Ovary (tissue), 9 donors: ENCODE results near the gene FGFR1OP2. TPM values are rescaled to one million over a fixed set of nuclear protein-coding genes. Genes with fewer than 3 reads are reported as not detected.
"Not testable (repeated sequence)": the region's sequence is repeated elsewhere in the genome, so short reads cannot be mapped to it uniquely, and the experiment has no call there.

ENCODE experiments used
- DNase-seq, 5 donors: peaks; one replicate each; pipeline ENCODE4 v3.0.0-alpha.2; 2019 to 2020
- H3K27ac ChIP-seq, 2 donors: fragments of 200-600 bp; one replicate each; pipeline versions ENCODE4 v1.5.1 to v1.8.0; 2019 to 2022
- H3K27me3 ChIP-seq: fragments of 200-600 bp; one replicate; pipeline ENCODE4 v1.8.0; 2022
- H3K36me3 ChIP-seq: fragments of 200-600 bp; sonication (generic); one replicate; pipeline ENCODE4 v1.5.1; 2019
- H3K4me1 ChIP-seq: one replicate; pipeline ENCODE4 v1.8.1; 2013; ENCODE audit warnings: mild to moderate bottlenecking, moderate library complexity; ENCODE audit not compliant: insufficient read depth
- H3K4me3 ChIP-seq: fragments of 200-600 bp; sonication (generic); one replicate; pipeline ENCODE4 v1.5.1; 2017
- H3K9me3 ChIP-seq, 2 donors: fragments of 200-600 bp in 1 of 2; sonication (generic) in 1 of 2; one replicate each; pipeline versions ENCODE4 v1.5.1 to v1.8.1; 2013 to 2019; ENCODE audit warnings: mild to moderate bottlenecking in 1 of 2, moderate library complexity in 1 of 2
- CTCF ChIP-seq, 3 donors: fragments of 450-650 bp in 2 of 3; fragments of 200-600 bp in 1 of 3; IDR thresholded peaks; one replicate each; pipeline versions ENCODE4 v1.5.1 to v1.8.0; 2016 to 2022; ENCODE audit warnings: antibody characterized with exemption in 3 of 3, mild to moderate bottlenecking in 1 of 3
- EP300 ChIP-seq: sonication (generic); formaldehyde crosslinking; IDR thresholded peaks from one replicate; pipeline ENCODE4 v1.6.1; 2017; ENCODE audit warnings: antibody characterized with exemption
- POLR2A ChIP-seq: fragments of 450-650 bp; IDR thresholded peaks from one replicate; pipeline ENCODE4 v1.6.1; 2017; ENCODE audit warnings: antibody characterized with exemption, mild to moderate bottlenecking, moderate library complexity
- WGBS, 3 donors: extraction: QIAGEN DNeasy Blood & Tissue Kit in 1 of 3; methylation state at CpG; one replicate each; pipeline versions ENCODE4 v1.1.5 to v1.1.7; 2013 to 2017; 5-methylcytosine and 5-hydroxymethylcytosine counted together
- intact Hi-C, 4 donors: fragments of 100-400 bp; cut with DNase I; formaldehyde crosslinking; loops; one replicate each; pipeline versions ENCODE4 v1.11.0 to v1.15.1; 2022 to 2023
- polyA plus RNA-seq, 2 donors: library from polyadenylated mRNA; stranded (reverse); fragments of 200-250 nt in 1 of 2; fragments of 350-450 nt in 1 of 2; fragmentation: Illumina TruSeq in 1 of 2; extraction: RNeasy Lipid Tissue Mini Kit (QIAGEN cat#74804) in 1 of 2; gene quantifications; one replicate each; pipeline ENCODE4 v1.2.3, GENCODE V29; 2013 to 2014
- total RNA-seq, 7 donors: library from RNA; depleted of rRNA in 2 of 7; stranded (reverse); fragments of >200 nt in 2 of 7; fragmentation: NEBNext Ultra II Directional in 3 of 7; extraction: Animal tissue kit (Norgen Biotek cat#: 25700) in 3 of 7; gene quantifications; one replicate each; pipeline versions ENCODE4 v1.1.0 to v1.2.4, GENCODE V29; 2016 to 2023
- donor health status: DM: no; HTN: no; CAD: no; lungs with moderate emphysema.
- donor health status: DM: no; HTN: no; CAD: no.
- donor health status: Bipolar disorder and iron deficiency.
- donor health status: DM: yes; HTN: yes; CAD: no.
- donor health status: DM: no; HTN: no; CAD: no.
- donor health status: DM: yes; HTN: yes; CAD: no.

Gene FGFR1OP2
- total and polyA plus RNA-seq, 9 donors = 48.7 to 150 (median 76.4) TPM

GRCh38 chr12:26896913-26897312 is 41.4 kb upstream of the FGFR1OP2 start:
- no peaks in the 10 kb centered on the region for H3K27me3 ChIP-seq
- DNase-seq = no peak
- H3K4me3 ChIP-seq = no peak overlapping the region
- no peaks in the 10 kb centered on the region for H3K4me1 ChIP-seq
- H3K9me3 ChIP-seq = no peaks in the 10 kb centered on the region
- TF ChIP-seq POLR2A (no peak), CTCF (IDR thresholded peaks at IDR 0.05) (no peak), EP300 (no peak)
- intact Hi-C loops = no loop called here
- H3K36me3 ChIP-seq = no peaks in the 10 kb centered on the region
- 97 to 99% (median 98%) methylated on average over 2 of the region's 2 CpGs for WGBS, 3 donors
- H3K27ac ChIP-seq = no peak overlapping the region

GRCh38 chr12:26903396-26903795 is 34.9 kb upstream of the FGFR1OP2 start:
- H3K4me3 ChIP-seq, H3K27me3 ChIP-seq, H3K36me3 ChIP-seq, DNase-seq, H3K4me1 ChIP-seq, H3K27ac ChIP-seq, H3K9me3 ChIP-seq, intact Hi-C loops: not testable (repeated sequence)
- WGBS, 3 donors = 64 to 99% (median 65%) methylated on average over 2 to 3 of the region's 3 CpGs

GRCh38 chr12:26906024-26906423 is 32.2 kb upstream of the FGFR1OP2 start:
- TF ChIP-seq EP300 (no peak), POLR2A (no peak), CTCF (IDR thresholded peaks at IDR 0.05) (no peak)
- no peak for DNase-seq
- Histone ChIP-seq H3K27me3 (no peaks in the 10 kb centered on the region), H3K36me3 (no peaks in the 10 kb centered on the region), H3K4me1 (no peaks in the 10 kb centered on the region), H3K27ac (no peak overlapping the region), H3K4me3 (no peak overlapping the region), H3K9me3 (no peaks in the 10 kb centered on the region)
- 39 to 47% (median 46%) methylated on average over 1 of the region's 1 CpG for WGBS, 3 donors
- intact Hi-C loops = no loop called here

- no peaks in the 10 kb centered on the region for H3K36me3 ChIP-seq
- no peaks in the 10 kb centered on the region for H3K4me1 ChIP-seq
- no peaks in the 10 kb centered on the region for H3K27me3 ChIP-seq
- H3K27ac ChIP-seq = no peak overlapping the region
- intact Hi-C loops = no loop called here
- DNase-seq = no peak
- no peaks in the 10 kb centered on the region for H3K9me3 ChIP-seq
- 59 to 78% (median 67%) methylated on average over 1 of the region's 1 CpG for WGBS, 3 donors
- TF ChIP-seq EP300 = no peak
- no peak overlapping the region for H3K4me3 ChIP-seq
Measured at GRCh38 chr12:26906704-26907103, 31.6 kb upstream of the FGFR1OP2 start.

- no peaks in the 10 kb centered on the region for H3K36me3 ChIP-seq
- no peak overlapping the region for H3K27ac ChIP-seq
Measured at GRCh38 chr12:26918321-26919215, 19.7 kb upstream of the FGFR1OP2 start.

More at GRCh38 chr12:26918321-26919215, 19.7 kb upstream of the FGFR1OP2 start:
- no peaks in the 10 kb centered on the region for H3K4me1 ChIP-seq
- 88 to 91% (median 88%) methylated on average over 5 of the region's 5 CpGs for WGBS, 3 donors
- no peak for DNase-seq
- intact Hi-C loops = no loop called here
- TF ChIP-seq POLR2A (no peak), EP300 (no peak), CTCF (IDR thresholded peaks at IDR 0.05) (no peak)
- H3K9me3 ChIP-seq = no peaks in the 10 kb centered on the region
- no peak overlapping the region for H3K4me3 ChIP-seq
- no peaks in the 10 kb centered on the region for H3K27me3 ChIP-seq
